ENCODE results near the gene CEND1. TPM values are rescaled to one million over a fixed set of nuclear protein-coding genes. Genes with fewer than 3 reads are reported as not detected.
A peak's percentile ranks its signal among the peaks of the same experiment; 100 is the strongest.

CEND1 gene
- polyA plus RNA-seq, 1 of the 3 experiments (the other 2 are of a cell fraction): 3.6 TPM

DNA sequence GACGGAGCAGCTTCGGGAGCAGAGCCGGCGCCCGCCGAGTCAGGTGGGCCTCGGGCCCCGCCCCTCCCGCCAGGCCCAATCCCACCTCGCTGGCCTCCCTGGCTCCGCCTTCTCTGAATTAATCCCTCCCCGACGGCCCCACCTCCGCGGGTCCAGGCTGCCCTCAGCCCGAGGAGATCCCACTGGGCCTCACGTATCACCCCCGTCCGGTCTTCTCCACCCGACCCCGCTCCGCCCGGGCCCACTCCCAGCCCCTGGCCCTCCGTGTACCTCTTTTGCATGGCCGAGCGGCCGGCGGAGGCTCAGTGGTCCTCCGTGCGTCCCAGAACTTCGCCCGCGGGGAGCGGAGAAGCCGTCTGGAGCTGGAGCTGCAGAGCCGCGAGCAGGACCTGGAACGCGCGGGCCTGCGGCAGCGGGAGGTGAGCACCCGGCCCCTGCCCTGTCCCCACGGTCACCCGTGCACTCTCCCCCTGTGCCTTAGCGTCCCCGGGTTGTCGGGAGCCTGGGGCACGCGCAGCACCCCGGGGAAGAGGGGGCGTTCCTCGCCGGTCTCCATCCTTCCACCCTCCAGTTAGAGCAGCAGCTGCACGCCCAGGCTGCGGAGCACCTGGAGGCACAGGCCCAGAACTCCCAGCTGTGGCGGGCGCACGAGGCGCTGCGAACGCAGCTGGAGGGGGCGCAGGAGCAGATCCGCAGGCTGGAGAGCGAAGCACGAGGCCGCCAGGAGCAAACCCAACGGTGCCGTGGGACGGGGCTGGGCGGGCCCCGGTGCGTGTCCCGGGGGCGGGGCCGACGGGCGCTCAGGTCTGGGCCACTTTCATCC lies 40.6 kb upstream of the CEND1 start:
- peaks cover 15% of the 10 kb centered on the region for H3F3A ChIP-seq (replicated peaks; ENCODE audit: insufficient read depth)
- peak overlapping the region in 1 of 2 experiments; percentile 21; a peak in 1 of 4 replicates for H3K4me3 ChIP-seq (ENCODE audit: low read depth in 2 of 2, low read length in 1 of 2)
- H3K36me3 ChIP-seq (replicated peaks in 1 of 2; ENCODE audit: control insufficient read depth in 1 of 2, insufficient read depth in 2 of 2, low read length in 1 of 2): peaks cover 0 to 2% of the 10 kb centered on the region in 2 experiments
- WGBS (ENCODE audit: low lambda C conversion rate): 71% methylated on average over 54 of the region's 78 CpGs
- TF ChIP-seq YY1 (IDR thresholded peaks at IDR 0.05; ENCODE audit: low read depth) (no peak), TCF12 (IDR thresholded peaks at IDR 0.05) (no peak), POLR2AphosphoS5 (IDR thresholded peaks at IDR 0.05; ENCODE audit: low read depth, low read length) (no peak), EZH2phosphoT487 (IDR thresholded peaks at IDR 0.05; ENCODE audit: borderline replicate concordance, low read depth) (no peak), NRF1 (IDR thresholded peaks at IDR 0.05; ENCODE audit: low read depth, low read length) (no peak)
- TF ChIP-seq, protein P1, sequence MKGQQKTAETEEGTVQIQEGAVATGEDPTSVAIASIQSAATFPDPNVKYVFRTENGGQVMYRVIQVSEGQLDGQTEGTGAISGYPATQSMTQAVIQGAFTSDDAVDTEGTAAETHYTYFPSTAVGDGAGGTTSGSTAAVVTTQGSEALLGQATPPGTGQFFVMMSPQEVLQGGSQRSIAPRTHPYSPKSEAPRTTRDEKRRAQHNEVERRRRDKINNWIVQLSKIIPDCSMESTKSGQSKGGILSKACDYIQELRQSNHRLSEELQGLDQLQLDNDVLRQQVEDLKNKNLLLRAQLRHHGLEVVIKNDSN (IDR thresholded peaks at IDR 0.05; ENCODE audit: borderline replicate concordance, low read depth): peak; percentile 30; the same call in 1 of the 2 replicates
- peak; percentile 85 for DNase-seq
- no peaks in the 10 kb centered on the region for H3K27me3 ChIP-seq (ENCODE audit: insufficient read depth)
- H4K20me1 ChIP-seq (ENCODE audit: insufficient read depth): peaks cover 15% of the 10 kb centered on the region
- H3K9me2 ChIP-seq: no peaks in the 10 kb centered on the region
- ChIA-PET CTCF (interaction anchor here (0.9 to 2.3 kb wide), 5 partner anchors 10 to 28 kb away, joined by 3 to 9 read pairs (median 3); partner anchors contain the start of genes PNPLA2 and RPLP2), POLR2A (interaction anchor here (1.2 to 2.2 kb wide), 3 partner anchors 10 to 12 kb away, joined by 5 to 9 read pairs (median 6); partner anchors contain the start of genes PNPLA2, POLR2L and TSPAN4)
- H3K79me2 ChIP-seq (ENCODE audit: insufficient read depth): peaks cover 42% of the 10 kb centered on the region
- no peaks in the 10 kb centered on the region for H3K9me3 ChIP-seq
- H3K9ac ChIP-seq: no peak overlapping the region
- H2AFZ ChIP-seq (ENCODE audit: low read depth): no peak overlapping the region
- H3K27ac ChIP-seq (ENCODE audit: low read depth in 2 of 2, low read length in 1 of 2): no peak overlapping the region
- peaks cover 14 to 37% of the 10 kb centered on the region in 2 experiments; a peak in 2 of 4 replicates for H3K4me1 ChIP-seq (ENCODE audit: control insufficient read depth in 1 of 2, insufficient read depth in 2 of 2, low read depth in 1 of 2, low read length in 1 of 2)
- peak overlapping the region; percentile 100 for H3K4me2 ChIP-seq

GRCh38 chr11:829847-830294 lies 40.0 kb upstream of the CEND1 start:
- CTCF ChIA-PET: interaction anchor here (0.9 to 1.2 kb wide), 3 partner anchors 9 to 21 kb away, joined by 3 to 4 read pairs (median 3); partner anchors contain the start of gene RPLP2
- no peak for DNase-seq

More at GRCh38 chr11:829847-830294, 40.0 kb upstream of the CEND1 start:
- Histone ChIP-seq H2AFZ (ENCODE audit: low read depth) (no peak overlapping the region), H3K36me3 (replicated peaks in 1 of 2; ENCODE audit: control insufficient read depth in 1 of 2, insufficient read depth in 2 of 2, low read length in 1 of 2) (peaks cover 0 to 8% of the 10 kb centered on the region in 2 experiments), H3K9ac (no peak overlapping the region), H3K9me3 (no peaks in the 10 kb centered on the region), H3K27ac (ENCODE audit: low read depth in 2 of 2, low read length in 1 of 2) (no peak overlapping the region), H3K4me3 (ENCODE audit: low read depth in 2 of 2, low read length in 1 of 2) (peak overlapping the region in 1 of 2 experiments; percentile 10; a peak in 1 of 4 replicates), H3K27me3 (ENCODE audit: insufficient read depth) (no peaks in the 10 kb centered on the region), H3F3A (replicated peaks; ENCODE audit: insufficient read depth) (peaks cover 11% of the 10 kb centered on the region), H4K20me1 (ENCODE audit: insufficient read depth) (peaks cover 11% of the 10 kb centered on the region), H3K79me2 (ENCODE audit: insufficient read depth) (peaks cover 37% of the 10 kb centered on the region), H3K4me2 (peak overlapping the region; percentile 100), H3K4me1 (ENCODE audit: control insufficient read depth in 1 of 2, insufficient read depth in 2 of 2, low read depth in 1 of 2, low read length in 1 of 2) (peaks cover 14 to 35% of the 10 kb centered on the region in 2 experiments; a peak in 2 of 4 replicates), H3K9me2 (no peaks in the 10 kb centered on the region)
- WGBS (ENCODE audit: low lambda C conversion rate): 78% methylated on average over 22 of the region's 39 CpGs
- no peak for TF ChIP-seq NRF1 (IDR thresholded peaks at IDR 0.05; ENCODE audit: low read depth, low read length)
- TF ChIP-seq, protein P2, sequence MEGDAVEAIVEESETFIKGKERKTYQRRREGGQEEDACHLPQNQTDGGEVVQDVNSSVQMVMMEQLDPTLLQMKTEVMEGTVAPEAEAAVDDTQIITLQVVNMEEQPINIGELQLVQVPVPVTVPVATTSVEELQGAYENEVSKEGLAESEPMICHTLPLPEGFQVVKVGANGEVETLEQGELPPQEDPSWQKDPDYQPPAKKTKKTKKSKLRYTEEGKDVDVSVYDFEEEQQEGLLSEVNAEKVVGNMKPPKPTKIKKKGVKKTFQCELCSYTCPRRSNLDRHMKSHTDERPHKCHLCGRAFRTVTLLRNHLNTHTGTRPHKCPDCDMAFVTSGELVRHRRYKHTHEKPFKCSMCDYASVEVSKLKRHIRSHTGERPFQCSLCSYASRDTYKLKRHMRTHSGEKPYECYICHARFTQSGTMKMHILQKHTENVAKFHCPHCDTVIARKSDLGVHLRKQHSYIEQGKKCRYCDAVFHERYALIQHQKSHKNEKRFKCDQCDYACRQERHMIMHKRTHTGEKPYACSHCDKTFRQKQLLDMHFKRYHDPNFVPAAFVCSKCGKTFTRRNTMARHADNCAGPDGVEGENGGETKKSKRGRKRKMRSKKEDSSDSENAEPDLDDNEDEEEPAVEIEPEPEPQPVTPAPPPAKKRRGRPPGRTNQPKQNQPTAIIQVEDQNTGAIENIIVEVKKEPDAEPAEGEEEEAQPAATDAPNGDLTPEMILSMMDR (IDR thresholded peaks at IDR 0.05): no peak
- TF ChIP-seq, protein P1 (IDR thresholded peaks at IDR 0.05; ENCODE audit: borderline replicate concordance, low read depth): no peak
- TF ChIP-seq RAD21 (IDR thresholded peaks at IDR 0.05; ENCODE audit: low read length): no peak
- no peak for TF ChIP-seq GATA2 (CRISPR knock-in tag; IDR thresholded peaks at IDR 0.05)
- no peak for TF ChIP-seq FOSL2 (IDR thresholded peaks at IDR 0.05; ENCODE audit: borderline replicate concordance, low read depth)
- no peak for TF ChIP-seq MAX (IDR thresholded peaks at IDR 0.05; ENCODE audit: low read depth)
- no peak for TF ChIP-seq RFX5 (IDR thresholded peaks at IDR 0.05; ENCODE audit: low read length)
- POLR2A ChIA-PET: interaction anchor here (1.2 to 2.2 kb wide), 2 partner anchors 11 to 13 kb away, joined by 5 to 9 read pairs; partner anchors contain the start of genes PNPLA2, POLR2L and TSPAN4
